Tibial artery (tissue), 4 donors: ENCODE results near the gene USP1.

Experiments
- DNase-seq, 2 donors: peaks; one replicate each; pipeline ENCODE4 v3.0.0-alpha.2; 2019
- H3K27ac ChIP-seq, 2 donors: fragments of 200-600 bp; sonication (generic) in 1 of 2; 1 replicate in 1 of 2; 2 replicates in 1 of 2; pipeline ENCODE4 v1.5.1; 2018 to 2019; ENCODE audit warnings: mild to moderate bottlenecking in 1 of 2
- H3K27me3 ChIP-seq, 2 donors: fragments of 200-600 bp; sonication (generic) in 1 of 2; one replicate each; pipeline versions ENCODE4 v1.5.1 to v1.6.0; 2016 to 2019
- H3K36me3 ChIP-seq, 3 donors: fragments of 200-600 bp; sonication (generic) in 2 of 3; one replicate each; pipeline ENCODE4 v1.5.1; 2016 to 2019; ENCODE audit warnings: mild to moderate bottlenecking in 2 of 3
- H3K4me1 ChIP-seq, 4 donors: fragments of 200-600 bp; sonication (generic) in 2 of 4; 1 replicate in 3 of 4; 2 replicates in 1 of 4; pipeline ENCODE4 v1.5.1; 2016 to 2019
- H3K4me3 ChIP-seq, 2 donors: fragments of 200-600 bp; sonication (generic) in 1 of 2; 1 replicate in 1 of 2; 2 replicates in 1 of 2; pipeline ENCODE4 v1.5.1; 2018 to 2019; ENCODE audit warnings: mild to moderate bottlenecking in 2 of 2
- H3K9me3 ChIP-seq, 3 donors: fragments of 200-600 bp; sonication (generic) in 1 of 3; one replicate each; pipeline ENCODE4 v1.5.1; 2016 to 2019
- intact Hi-C: fragments of 100-400 bp; cut with DNase I; formaldehyde crosslinking; loops from one replicate; pipeline ENCODE4 v1.15.0; 2023; ENCODE audit warnings: low total_unique reads
- TF ChIP-seq, protein P1 (sequence below), 2 experiments: fragments of 200-600 bp in 1 of 2; fragments of 450-650 bp in 1 of 2; IDR thresholded peaks; one replicate each; pipeline ENCODE4 v1.5.1; 2017 to 2019; ENCODE audit warnings: antibody characterized with exemption in 2 of 2, mild to moderate bottlenecking in 1 of 2, moderate library complexity in 1 of 2

USP1 gene, protein sequence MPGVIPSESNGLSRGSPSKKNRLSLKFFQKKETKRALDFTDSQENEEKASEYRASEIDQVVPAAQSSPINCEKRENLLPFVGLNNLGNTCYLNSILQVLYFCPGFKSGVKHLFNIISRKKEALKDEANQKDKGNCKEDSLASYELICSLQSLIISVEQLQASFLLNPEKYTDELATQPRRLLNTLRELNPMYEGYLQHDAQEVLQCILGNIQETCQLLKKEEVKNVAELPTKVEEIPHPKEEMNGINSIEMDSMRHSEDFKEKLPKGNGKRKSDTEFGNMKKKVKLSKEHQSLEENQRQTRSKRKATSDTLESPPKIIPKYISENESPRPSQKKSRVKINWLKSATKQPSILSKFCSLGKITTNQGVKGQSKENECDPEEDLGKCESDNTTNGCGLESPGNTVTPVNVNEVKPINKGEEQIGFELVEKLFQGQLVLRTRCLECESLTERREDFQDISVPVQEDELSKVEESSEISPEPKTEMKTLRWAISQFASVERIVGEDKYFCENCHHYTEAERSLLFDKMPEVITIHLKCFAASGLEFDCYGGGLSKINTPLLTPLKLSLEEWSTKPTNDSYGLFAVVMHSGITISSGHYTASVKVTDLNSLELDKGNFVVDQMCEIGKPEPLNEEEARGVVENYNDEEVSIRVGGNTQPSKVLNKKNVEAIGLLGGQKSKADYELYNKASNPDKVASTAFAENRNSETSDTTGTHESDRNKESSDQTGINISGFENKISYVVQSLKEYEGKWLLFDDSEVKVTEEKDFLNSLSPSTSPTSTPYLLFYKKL

DNA sequence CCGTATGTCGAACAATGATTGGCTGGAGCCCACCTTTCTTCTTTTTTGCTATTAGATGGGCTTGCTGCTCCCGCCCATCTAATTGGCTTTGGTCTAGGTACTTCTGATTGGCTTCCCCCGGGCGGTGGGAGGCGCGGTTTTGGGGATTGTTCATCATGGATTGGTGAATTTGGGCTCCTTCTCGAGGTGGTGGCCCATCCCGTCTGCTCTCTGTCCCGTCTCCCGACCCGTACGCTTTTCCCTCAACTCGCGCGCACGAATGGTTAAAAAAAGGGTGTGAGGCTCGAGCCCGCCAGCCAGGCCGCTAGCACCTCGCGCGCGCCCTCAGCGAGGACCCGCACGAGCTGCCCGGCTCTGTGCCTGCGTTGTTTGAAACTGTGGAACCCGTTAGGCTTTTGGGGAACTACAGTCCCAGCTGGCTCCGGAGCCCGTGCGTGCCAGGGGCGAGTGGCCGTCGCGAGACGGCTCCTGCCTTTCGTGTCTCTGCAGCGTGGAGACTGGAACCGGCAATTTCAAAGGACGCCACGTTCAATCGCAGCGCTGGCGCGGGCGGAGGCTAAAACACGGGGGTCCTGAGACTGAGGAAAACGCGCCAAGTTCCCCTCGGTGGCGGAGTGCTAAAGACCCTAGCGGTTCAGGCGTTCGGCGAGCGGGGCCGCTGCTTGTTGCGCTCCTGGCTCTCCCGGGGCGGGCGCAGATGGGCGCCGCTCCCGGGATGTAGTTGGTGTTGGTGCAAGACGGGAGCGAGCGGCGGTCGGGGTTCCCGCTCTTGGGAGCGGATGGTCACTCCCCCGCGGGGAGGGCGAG, at the start of gene USP1:
TSS of gene USP1 (plus strand) at position 584 of the 807 bp plus-strand sequence. CDS start 2,819 bp downstream, outside the sequence.
- Histone ChIP-seq H3K27ac (peak within 1 kb of the TSS; percentile 95 to 98), H3K4me1 (peaks cover 0 to 42% (median 25%) of the 10 kb centered on the region in 4 donors), H3K36me3 (peaks cover 3 to 4% (median 4%) of the 10 kb centered on the region in 3 donors), H3K27me3 (no peaks in the 10 kb centered on the region), H3K9me3 (no peaks in the 10 kb centered on the region), H3K4me3 (peak within 1 kb of the TSS; percentile 63 to 92)
- TF ChIP-seq, protein P1, sequence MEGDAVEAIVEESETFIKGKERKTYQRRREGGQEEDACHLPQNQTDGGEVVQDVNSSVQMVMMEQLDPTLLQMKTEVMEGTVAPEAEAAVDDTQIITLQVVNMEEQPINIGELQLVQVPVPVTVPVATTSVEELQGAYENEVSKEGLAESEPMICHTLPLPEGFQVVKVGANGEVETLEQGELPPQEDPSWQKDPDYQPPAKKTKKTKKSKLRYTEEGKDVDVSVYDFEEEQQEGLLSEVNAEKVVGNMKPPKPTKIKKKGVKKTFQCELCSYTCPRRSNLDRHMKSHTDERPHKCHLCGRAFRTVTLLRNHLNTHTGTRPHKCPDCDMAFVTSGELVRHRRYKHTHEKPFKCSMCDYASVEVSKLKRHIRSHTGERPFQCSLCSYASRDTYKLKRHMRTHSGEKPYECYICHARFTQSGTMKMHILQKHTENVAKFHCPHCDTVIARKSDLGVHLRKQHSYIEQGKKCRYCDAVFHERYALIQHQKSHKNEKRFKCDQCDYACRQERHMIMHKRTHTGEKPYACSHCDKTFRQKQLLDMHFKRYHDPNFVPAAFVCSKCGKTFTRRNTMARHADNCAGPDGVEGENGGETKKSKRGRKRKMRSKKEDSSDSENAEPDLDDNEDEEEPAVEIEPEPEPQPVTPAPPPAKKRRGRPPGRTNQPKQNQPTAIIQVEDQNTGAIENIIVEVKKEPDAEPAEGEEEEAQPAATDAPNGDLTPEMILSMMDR (IDR thresholded peaks at IDR 0.05) = peak in 1 of 2 experiments; percentile 2
- DNase-seq = peak; percentile 99
- intact Hi-C loops = loop anchor here (5.0 kb wide), 1 partner anchor 251 kb away; the partner anchor contains the start of gene DOCK7

DNA sequence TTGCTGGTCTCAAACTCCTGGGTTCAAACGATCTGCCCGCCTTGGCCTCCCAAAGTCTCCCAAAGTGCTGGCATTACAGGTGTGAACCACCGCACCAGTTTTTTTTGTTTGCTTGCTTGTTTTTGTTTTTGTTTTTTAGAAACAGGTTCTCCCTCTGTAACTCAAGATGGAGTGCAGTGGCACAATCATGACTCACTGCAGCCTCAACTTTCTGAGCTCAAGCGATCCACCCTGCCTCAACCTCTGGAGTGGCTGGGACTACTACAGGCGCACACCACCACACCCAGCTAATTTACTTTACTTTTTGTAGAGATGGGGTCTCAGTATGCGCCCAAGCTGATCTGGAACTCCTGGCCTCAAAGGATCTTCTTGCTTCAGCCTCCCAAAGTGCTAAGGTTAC, 47.3 kb upstream of the USP1 start:
- H3K9me3 ChIP-seq = no peaks in the 10 kb centered on the region
- no peak overlapping the region for H3K27ac ChIP-seq
- no peaks in the 10 kb centered on the region for H3K36me3 ChIP-seq
- intact Hi-C loops = no loop called here
- DNase-seq = no peak
- H3K4me1 ChIP-seq = no peaks in the 10 kb centered on the region
- peaks cover 0 to 5% of the 10 kb centered on the region in 2 donors for H3K27me3 ChIP-seq
- TF ChIP-seq, protein P1 (IDR thresholded peaks at IDR 0.05) = no peak
- H3K4me3 ChIP-seq = no peak overlapping the region

DNA sequence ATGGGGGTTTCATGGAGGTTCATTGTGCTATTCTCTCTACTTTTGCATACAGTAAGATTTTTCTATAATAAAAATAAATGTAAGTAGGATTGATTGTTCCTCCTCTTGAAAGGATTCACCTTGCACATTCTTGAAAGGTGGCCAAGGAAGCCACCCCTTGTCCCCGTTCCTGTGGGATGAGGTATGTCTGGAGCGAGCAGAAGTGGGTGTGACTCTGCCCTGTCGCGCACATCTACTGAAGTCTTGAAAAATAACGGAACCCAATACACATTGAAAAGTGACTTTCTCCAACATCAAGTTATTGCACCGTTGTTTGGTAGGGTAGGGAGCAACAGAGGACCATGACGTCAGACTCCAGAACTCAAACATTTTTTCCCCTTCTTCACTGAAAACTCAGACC, 46.8 kb upstream of the USP1 start:
- no peaks in the 10 kb centered on the region for H3K4me1 ChIP-seq
- TF ChIP-seq, protein P1 (IDR thresholded peaks at IDR 0.05) = no peak
- H3K36me3 ChIP-seq = no peaks in the 10 kb centered on the region
- H3K27ac ChIP-seq = no peak overlapping the region
- intact Hi-C loops = no loop called here
- DNase-seq = no peak
- no peak overlapping the region for H3K4me3 ChIP-seq
- H3K27me3 ChIP-seq = peaks cover 0 to 5% of the 10 kb centered on the region in 2 donors
- H3K9me3 ChIP-seq = no peaks in the 10 kb centered on the region

DNA sequence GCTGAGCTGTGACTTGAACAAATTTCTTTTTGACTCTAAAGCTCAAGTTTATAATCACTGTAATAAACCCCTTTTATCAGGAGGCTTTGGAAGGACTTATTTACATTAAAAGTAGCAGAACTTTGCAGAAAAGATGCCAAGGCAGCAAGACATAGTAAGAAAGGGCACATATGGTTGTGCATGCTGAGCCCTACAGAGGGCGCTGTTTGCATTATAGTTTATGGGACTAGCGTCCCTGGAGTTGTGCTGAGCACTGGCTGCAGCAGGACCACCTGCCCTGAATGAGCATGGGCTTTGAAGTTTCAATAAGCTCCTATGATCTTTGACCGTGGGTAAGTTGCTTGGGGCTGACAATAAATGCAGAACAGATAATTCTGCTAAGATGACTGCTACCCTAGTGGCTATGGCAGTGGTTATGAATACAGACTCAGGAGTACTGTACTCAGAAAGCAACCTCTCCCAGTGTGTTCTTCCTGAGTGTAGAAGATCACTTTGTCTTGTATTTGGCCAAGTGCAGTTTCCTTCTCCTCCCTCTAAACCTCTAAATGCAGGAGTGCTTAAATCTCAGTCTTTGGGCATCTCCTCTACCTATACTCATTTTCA, 45.4 kb upstream of the USP1 start:
- Histone ChIP-seq H3K27me3 (peaks cover 0 to 7% of the 10 kb centered on the region in 2 donors), H3K4me3 (no peak overlapping the region), H3K27ac (no peak overlapping the region), H3K9me3 (no peaks in the 10 kb centered on the region), H3K4me1 (no peaks in the 10 kb centered on the region), H3K36me3 (no peaks in the 10 kb centered on the region)
- intact Hi-C loops = no loop called here
- no peak for DNase-seq
- TF ChIP-seq, protein P1 (IDR thresholded peaks at IDR 0.05) = no peak

DNA sequence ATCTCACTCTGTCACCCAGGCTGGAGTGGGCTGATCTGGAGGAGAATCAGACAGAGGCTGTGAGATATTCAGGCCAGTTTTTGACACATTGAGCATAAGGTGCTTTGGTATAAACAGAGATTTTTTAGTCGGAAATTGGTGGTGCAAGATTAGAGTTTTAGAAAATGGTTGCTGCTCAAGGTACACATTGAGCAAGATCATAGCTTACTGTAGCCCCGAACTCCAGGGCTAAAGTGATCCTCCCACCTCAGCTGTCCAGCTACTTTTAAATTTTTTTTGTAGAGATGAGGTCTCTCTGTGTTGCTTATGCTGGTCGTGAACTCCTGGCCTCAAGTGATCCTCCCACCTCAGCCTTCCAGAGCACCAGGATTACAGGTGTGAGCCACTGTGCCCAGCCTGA, 43.9 kb upstream of the USP1 start:
- Histone ChIP-seq H3K27ac (no peak overlapping the region), H3K4me3 (no peak overlapping the region), H3K36me3 (no peaks in the 10 kb centered on the region), H3K9me3 (no peaks in the 10 kb centered on the region), H3K27me3 (peaks cover 0 to 7% of the 10 kb centered on the region in 2 donors), H3K4me1 (no peaks in the 10 kb centered on the region)
- intact Hi-C loops = no loop called here
- no peak for DNase-seq
- TF ChIP-seq, protein P1 (IDR thresholded peaks at IDR 0.05) = no peak
